PC-3 (cell line): ENCODE data around the gene CCNK. TPM values are rescaled to one million over a fixed set of nuclear protein-coding genes. Genes with fewer than 3 reads are reported as not detected.
A peak's percentile ranks its signal among the peaks of the same experiment; 100 is the strongest.

ENCODE experiments used
- ATAC-seq: fragments of 200-7000 bp; cut with Tn5 transposase; 2 replicates; pipeline ENCODE4 v1.9.1; 2020; ENCODE audit warnings: mild to moderate bottlenecking, moderate library complexity
- BruUV-seq: library from RNA; stranded (reverse); fragments of 400-500 nt; replicated peaks from 2 replicates; lab custom pipeline; 2021; lab: Mats Ljungman, UMichigan
- CTCF ChIA-PET: fragments of 300-600 bp; sonication (Branson Sonifier 250); formaldehyde crosslinking; loops from one replicate; lab custom pipeline; 2022; ENCODE audit warnings: antibody characterized with exemption; lab: Charles Lee
- POLR2A ChIA-PET: fragments of 300-600 bp; sonication (Branson Sonifier 250); formaldehyde crosslinking; loops from one replicate; lab custom pipeline; 2022; ENCODE audit warnings: antibody characterized with exemption; ENCODE audit not compliant: unreplicated experiment; lab: Charles Lee
- DNase-seq: peaks from one replicate; pipeline ENCODE4 v3.0.0-alpha.2; 2015
- H2AFZ ChIP-seq: fragments of 300-600 bp; sonication (generic); 2 replicates; pipeline ENCODE4 v1.6.0; 2016; ENCODE audit warnings: antibody characterized with exemption, low read length
- H3F3A ChIP-seq: fragments of 300-600 bp; sonication (generic); one replicate; pipeline ENCODE4 v1.6.0; 2017; ENCODE audit warnings: antibody characterized with exemption, low read length, control low read depth, mild to moderate bottlenecking; ENCODE audit not compliant: unreplicated experiment
- H3K27ac ChIP-seq: fragments of 300-600 bp; sonication (generic); 2 replicates; pipeline ENCODE4 v1.5.1; 2016; ENCODE audit warnings: mild to moderate bottlenecking, low read length
- H3K27me3 ChIP-seq: fragments of 300-600 bp; sonication (generic); 2 replicates; pipeline ENCODE4 v1.6.1; 2016; ENCODE audit warnings: low read length, mixed read lengths
- H3K36me3 ChIP-seq: fragments of 300-600 bp; sonication (generic); 2 replicates; pipeline ENCODE4 v1.6.1; 2016; ENCODE audit warnings: low read depth, mixed run types, low read length, mixed read lengths
- H3K4me1 ChIP-seq: fragments of 300-600 bp; sonication (generic); 2 replicates; pipeline ENCODE4 v1.5.1; 2016; ENCODE audit warnings: low read length; ENCODE audit not compliant: insufficient read depth
- H3K4me2 ChIP-seq: fragments of 300-600 bp; sonication (generic); 2 replicates; pipeline ENCODE4 v1.6.0; 2016; ENCODE audit warnings: low read length
- H3K4me3 ChIP-seq: fragments of 300-600 bp; sonication (generic); 2 replicates; pipeline ENCODE4 v1.5.1; 2016; ENCODE audit warnings: mild to moderate bottlenecking, low read length, mixed read lengths
- H3K79me2 ChIP-seq: fragments of 300-600 bp; sonication (generic); 2 replicates; pipeline ENCODE4 v1.6.1; 2017; ENCODE audit warnings: low read length, mixed read lengths
- H3K9ac ChIP-seq: fragments of 300-600 bp; sonication (generic); 2 replicates; pipeline ENCODE4 v1.6.0; 2016; ENCODE audit warnings: mild to moderate bottlenecking, low read length
- H3K9me2 ChIP-seq: fragments of 300-600 bp; sonication (generic); replicated peaks from 2 replicates; pipeline ENCODE4 v1.6.1; 2016; ENCODE audit warnings: mixed run types, low read length, mixed read lengths
- H3K9me3 ChIP-seq: fragments of 300-600 bp; sonication (generic); 2 replicates; pipeline ENCODE4 v1.6.1; 2016; ENCODE audit warnings: low read length, mixed read lengths
- H4K20me1 ChIP-seq: fragments of 300-600 bp; sonication (generic); 2 replicates; pipeline ENCODE4 v1.6.1; 2016; ENCODE audit warnings: low read length, mixed read lengths
- CTCF ChIP-seq: fragments of 300-600 bp; sonication (generic); conservative IDR thresholded peaks from 2 replicates; pipeline ENCODE4 v1.5.1; 2017; ENCODE audit warnings: antibody characterized with exemption, low read depth, mild to moderate bottlenecking, low read length
- EZH2 ChIP-seq: fragments of 300-600 bp; sonication (generic); IDR thresholded peaks from one replicate; pipeline ENCODE4 v1.6.1; 2017; ENCODE audit warnings: antibody characterized with exemption, mild to moderate bottlenecking, low read length; ENCODE audit not compliant: unreplicated experiment
- EZH2phosphoT487 ChIP-seq: fragments of 300-600 bp; sonication (generic); IDR thresholded peaks from 2 replicates; pipeline ENCODE4 v1.6.1; 2018; ENCODE audit warnings: mild to moderate bottlenecking, antibody characterized with exemption, low read length, borderline replicate concordance
- intact Hi-C: fragments of 100-400 bp; cut with micrococcal nuclease; formaldehyde crosslinking; loops from 2 replicates; pipeline ENCODE4 v1.9.0; 2023
- total RNA-seq: library from RNA; depleted of rRNA; stranded (reverse); fragments of >200 nt; gene quantifications from 2 replicates; pipeline ENCODE4 v1.2.3, GENCODE V29; 2014

CCNK gene
- total RNA-seq, 1 experiment from 2014 or later: 26.2 TPM

GRCh38 chr14:99522934-99523703, 41.9 kb downstream of the CCNK start:
- ChIA-PET POLR2A (no interaction called here), CTCF (no interaction called here)
- Histone ChIP-seq H3K9me3 (no peaks in the 10 kb centered on the region), H3K4me2 (peak overlapping the region; percentile 50), H4K20me1 (peaks cover 6% of the 10 kb centered on the region), H3F3A (no peaks in the 10 kb centered on the region), H3K79me2 (peaks cover 27% of the 10 kb centered on the region), H3K36me3 (no peaks in the 10 kb centered on the region), H3K27me3 (no peaks in the 10 kb centered on the region), H3K4me3 (no peak overlapping the region), H3K9ac (0 out of 2 replicates have a peak overlapping the region, but pooled peaks have one; percentile 23), H3K4me1 (peaks cover 41% of the 10 kb centered on the region), H3K9me2 (no peaks in the 10 kb centered on the region), H2AFZ (no peak overlapping the region), H3K27ac (peak overlapping the region; percentile 5; the same call in 1 of the 2 replicates)
- intact Hi-C loops: loop anchor here (5.0 kb wide), 1 partner anchor 39 kb away; no protein-coding TSS in a partner anchor
- DNase-seq (no peak), ATAC-seq (no peak; the same call in 1 of the 2 replicates)
- no TSS peak for BruUV-seq
- TF ChIP-seq CTCF: no peak
- no peak for TF ChIP-seq EZH2phosphoT487

- no peak for DNase-seq
Observed at GRCh38 chr14:99523704-99524055, 42.5 kb downstream of the CCNK start.

More at GRCh38 chr14:99523704-99524055, 42.5 kb downstream of the CCNK start:
- H3K27me3 ChIP-seq: no peaks in the 10 kb centered on the region
- TF ChIP-seq CTCF (no peak), EZH2phosphoT487 (no peak), EZH2 (no peak)
- peaks cover 5% of the 10 kb centered on the region for H4K20me1 ChIP-seq
- peaks cover 25% of the 10 kb centered on the region for H3K79me2 ChIP-seq
- no peak overlapping the region for H3K4me3 ChIP-seq
- H2AFZ ChIP-seq: no peak overlapping the region
- no TSS peak for BruUV-seq
- H3K9ac ChIP-seq: no peak overlapping the region
- CTCF ChIA-PET: interaction anchor here (1.4 kb wide), 1 partner anchor 80 kb away, joined by 3 read pairs; no protein-coding TSS in a partner anchor
- intact Hi-C loops: loop anchor here (2.0 to 5.0 kb wide), 2 partner anchors 39 to 81 kb away; partner anchors contain the start of gene CCDC85C
- H3K4me1 ChIP-seq: peaks cover 41% of the 10 kb centered on the region
- H3K9me2 ChIP-seq: no peaks in the 10 kb centered on the region
- H3K27ac ChIP-seq: peak overlapping the region; percentile 54; the same call in 1 of the 2 replicates
- POLR2A ChIA-PET: no interaction called here
- H3F3A ChIP-seq: no peaks in the 10 kb centered on the region
- no peak for ATAC-seq
- no peaks in the 10 kb centered on the region for H3K9me3 ChIP-seq
- H3K36me3 ChIP-seq: no peaks in the 10 kb centered on the region
- H3K4me2 ChIP-seq: peak overlapping the region; percentile 50; the same call in 1 of the 2 replicates
